ENCODE results near the gene CENPN.

DNA sequence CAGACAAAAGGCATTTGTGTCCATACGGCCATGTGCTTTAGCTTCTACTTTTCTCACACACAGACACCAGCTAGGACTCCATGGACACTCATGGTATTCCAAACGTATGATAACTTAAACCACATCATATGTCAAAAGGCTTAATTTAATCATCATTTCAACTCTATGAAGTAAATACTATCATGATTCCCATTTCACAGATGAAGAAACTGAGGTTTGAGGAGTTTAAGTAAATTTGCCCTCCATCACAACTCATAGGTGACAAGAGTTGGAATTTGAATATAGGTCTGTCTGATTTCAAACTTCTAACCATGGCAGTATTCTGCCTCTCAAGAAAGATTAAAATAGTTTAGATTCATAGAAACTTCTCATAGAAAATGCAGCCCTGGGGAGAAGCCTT lies 44.1 kb upstream of the CENPN start:
- TF ChIP-seq CTCF (IDR thresholded peaks at IDR 0.05; ENCODE audit: low read depth, low read length) (no peak), EZH2phosphoT487 (IDR thresholded peaks at IDR 0.05; ENCODE audit: low read depth) (no peak)

Data from OCI-LY3 (cell line).